Measurements from ENCODE around the gene LAD1.
A peak's percentile ranks its signal among the peaks of the same experiment; 100 is the strongest.

The LAD1 gene, protein sequence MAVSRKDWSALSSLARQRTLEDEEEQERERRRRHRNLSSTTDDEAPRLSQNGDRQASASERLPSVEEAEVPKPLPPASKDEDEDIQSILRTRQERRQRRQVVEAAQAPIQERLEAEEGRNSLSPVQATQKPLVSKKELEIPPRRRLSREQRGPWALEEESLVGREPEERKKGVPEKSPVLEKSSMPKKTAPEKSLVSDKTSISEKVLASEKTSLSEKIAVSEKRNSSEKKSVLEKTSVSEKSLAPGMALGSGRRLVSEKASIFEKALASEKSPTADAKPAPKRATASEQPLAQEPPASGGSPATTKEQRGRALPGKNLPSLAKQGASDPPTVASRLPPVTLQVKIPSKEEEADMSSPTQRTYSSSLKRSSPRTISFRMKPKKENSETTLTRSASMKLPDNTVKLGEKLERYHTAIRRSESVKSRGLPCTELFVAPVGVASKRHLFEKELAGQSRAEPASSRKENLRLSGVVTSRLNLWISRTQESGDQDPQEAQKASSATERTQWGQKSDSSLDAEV

GRCh38 chr1:201399018-201399351 is at the start of gene LAD1:
Gene LAD1, minus strand, starts transcription at chr1:201399324. Its CDS starts 18 bp downstream, at chr1:201399306.
- TF ChIP-seq, protein P1, sequence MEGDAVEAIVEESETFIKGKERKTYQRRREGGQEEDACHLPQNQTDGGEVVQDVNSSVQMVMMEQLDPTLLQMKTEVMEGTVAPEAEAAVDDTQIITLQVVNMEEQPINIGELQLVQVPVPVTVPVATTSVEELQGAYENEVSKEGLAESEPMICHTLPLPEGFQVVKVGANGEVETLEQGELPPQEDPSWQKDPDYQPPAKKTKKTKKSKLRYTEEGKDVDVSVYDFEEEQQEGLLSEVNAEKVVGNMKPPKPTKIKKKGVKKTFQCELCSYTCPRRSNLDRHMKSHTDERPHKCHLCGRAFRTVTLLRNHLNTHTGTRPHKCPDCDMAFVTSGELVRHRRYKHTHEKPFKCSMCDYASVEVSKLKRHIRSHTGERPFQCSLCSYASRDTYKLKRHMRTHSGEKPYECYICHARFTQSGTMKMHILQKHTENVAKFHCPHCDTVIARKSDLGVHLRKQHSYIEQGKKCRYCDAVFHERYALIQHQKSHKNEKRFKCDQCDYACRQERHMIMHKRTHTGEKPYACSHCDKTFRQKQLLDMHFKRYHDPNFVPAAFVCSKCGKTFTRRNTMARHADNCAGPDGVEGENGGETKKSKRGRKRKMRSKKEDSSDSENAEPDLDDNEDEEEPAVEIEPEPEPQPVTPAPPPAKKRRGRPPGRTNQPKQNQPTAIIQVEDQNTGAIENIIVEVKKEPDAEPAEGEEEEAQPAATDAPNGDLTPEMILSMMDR (conservative IDR thresholded peaks at IDR 0.05; ENCODE audit: low read depth, low read length) = no peak
- no peak for DNase-seq (ENCODE audit: low read depth)
- H3K4me3 ChIP-seq (ENCODE audit: low read length) = no peak within 1 kb of the TSS

DNA sequence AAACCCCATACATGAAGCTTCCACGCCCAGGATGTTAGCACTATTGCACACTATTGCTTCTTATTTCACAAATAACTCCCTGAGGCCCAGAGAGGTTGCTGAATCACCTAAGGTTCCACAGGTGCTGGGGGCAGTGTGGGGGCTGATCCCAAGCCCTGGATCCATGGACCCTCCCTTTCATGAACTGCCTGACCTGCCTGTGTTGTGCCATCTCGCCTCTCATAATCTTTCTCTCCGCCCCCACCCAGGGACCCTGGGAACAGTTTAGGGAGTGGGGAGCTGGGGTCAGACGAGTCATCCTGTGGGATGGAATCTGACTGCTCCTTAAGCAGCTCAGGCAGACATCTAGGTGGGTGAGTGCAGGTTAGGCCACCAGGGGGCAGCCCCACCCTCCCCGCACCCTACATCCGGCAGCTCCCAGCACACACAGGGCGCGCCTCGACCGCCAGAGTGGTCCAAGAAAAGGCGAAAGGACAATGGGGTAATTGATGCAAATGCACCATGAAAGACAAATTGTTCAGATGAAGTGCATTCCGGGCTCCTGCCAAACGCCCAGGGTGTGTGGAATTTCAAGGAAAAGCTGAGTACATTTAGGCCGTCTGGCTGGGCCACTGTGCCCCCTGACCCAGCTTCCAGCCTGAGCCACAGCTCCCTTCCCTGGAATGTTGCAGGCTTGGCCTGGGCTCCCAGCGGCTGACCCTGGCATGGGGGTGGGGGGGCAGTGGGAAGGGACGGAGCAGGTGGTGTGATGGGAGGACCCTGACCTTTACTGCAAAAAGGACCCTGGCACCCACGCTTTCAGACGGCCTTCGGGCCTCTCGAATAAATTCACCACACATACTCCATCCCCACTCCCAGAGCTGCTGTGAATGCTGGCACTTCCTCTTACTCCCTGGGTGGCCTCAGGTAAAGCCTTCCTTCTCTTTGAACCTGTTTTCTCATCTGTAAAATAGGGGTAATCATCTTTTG is 49.1 kb upstream of the LAD1 start:
- no peak for DNase-seq (ENCODE audit: low read depth)
- H3K4me3 ChIP-seq (ENCODE audit: low read length) = no peak overlapping the region
- TF ChIP-seq, protein P1 (conservative IDR thresholded peaks at IDR 0.05; ENCODE audit: low read depth, low read length) = peak; percentile 86

GRCh38 chr1:201445310-201445709 is 46.2 kb upstream of the LAD1 start:
- no peak overlapping the region for H3K4me3 ChIP-seq (ENCODE audit: low read length)
- TF ChIP-seq, protein P1 (conservative IDR thresholded peaks at IDR 0.05; ENCODE audit: low read depth, low read length) = no peak
- DNase-seq (ENCODE audit: low read depth) = no peak

GRCh38 chr1:201444792-201445191 is 45.7 kb upstream of the LAD1 start:
- DNase-seq (ENCODE audit: low read depth) = no peak
- TF ChIP-seq, protein P1 (conservative IDR thresholded peaks at IDR 0.05; ENCODE audit: low read depth, low read length) = no peak

GRCh38 chr1:201443747-201444146 is 44.6 kb upstream of the LAD1 start:
- DNase-seq (ENCODE audit: low read depth) = no peak
- TF ChIP-seq, protein P1 (conservative IDR thresholded peaks at IDR 0.05; ENCODE audit: low read depth, low read length) = no peak

More at GRCh38 chr1:201444792-201445191, 45.7 kb upstream of the LAD1 start:
- H3K4me3 ChIP-seq (ENCODE audit: low read length) = no peak overlapping the region

GRCh38 chr1:201436969-201437368 is 37.8 kb upstream of the LAD1 start:
- no peak overlapping the region for H3K4me3 ChIP-seq (ENCODE audit: low read length)
- TF ChIP-seq, protein P1 (conservative IDR thresholded peaks at IDR 0.05; ENCODE audit: low read depth, low read length) = no peak
- DNase-seq (ENCODE audit: low read depth) = no peak

More at GRCh38 chr1:201443747-201444146, 44.6 kb upstream of the LAD1 start:
- no peak overlapping the region for H3K4me3 ChIP-seq (ENCODE audit: low read length)

Measured in retinal pigment epithelial cell (primary cell).